ENCODE results near the gene GGNBP2.

The GGNBP2 gene

DNA sequence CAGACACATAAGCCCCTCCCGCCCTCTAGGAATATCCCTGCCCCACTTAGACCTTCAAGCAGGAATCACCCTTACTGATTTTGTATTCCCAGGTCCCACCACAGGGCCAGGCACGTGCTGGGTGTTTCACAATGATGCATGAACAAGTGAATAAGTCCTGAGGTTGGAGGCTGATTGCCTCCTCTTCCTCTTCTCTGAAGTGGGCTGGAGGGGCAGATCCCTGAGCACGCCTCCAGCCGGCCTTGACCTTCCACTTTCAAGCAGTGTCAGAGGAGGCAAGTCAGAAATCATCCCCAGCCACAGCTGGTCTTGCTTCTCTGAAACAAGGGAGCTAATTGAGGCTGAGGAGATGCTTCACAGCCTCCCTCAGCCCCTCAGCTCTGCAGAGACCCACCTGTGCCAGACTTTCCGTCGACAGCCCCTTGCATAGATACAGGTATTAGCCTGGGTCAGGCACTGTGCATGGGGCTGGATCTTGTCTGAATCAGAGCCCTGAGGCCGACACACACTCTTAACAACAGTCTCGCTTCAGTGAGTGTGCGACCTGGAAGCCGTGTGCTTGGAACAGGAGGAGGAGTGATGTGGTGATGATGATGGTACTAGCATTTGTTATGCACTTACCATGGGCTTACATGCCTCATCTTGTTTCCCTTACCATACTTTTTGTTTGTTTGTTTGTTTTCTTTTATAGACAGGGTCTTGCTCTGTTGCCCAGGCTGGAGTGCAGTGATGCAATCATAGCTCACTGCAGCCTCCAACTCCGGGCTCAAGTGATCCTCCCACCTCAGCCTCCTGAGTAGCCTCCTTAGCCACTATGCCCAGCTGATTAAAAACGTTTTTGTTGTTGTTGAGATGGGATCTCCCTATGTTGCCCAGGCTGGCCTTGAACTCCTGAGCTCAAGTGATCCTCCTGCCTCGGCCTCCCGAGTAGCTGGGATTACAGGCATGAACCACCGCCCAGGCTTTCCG lies 71.6 kb downstream of the GGNBP2 start:
- no peak overlapping the region for H3K4me3 ChIP-seq (ENCODE audit: low read length)
- TF ChIP-seq, protein P1, sequence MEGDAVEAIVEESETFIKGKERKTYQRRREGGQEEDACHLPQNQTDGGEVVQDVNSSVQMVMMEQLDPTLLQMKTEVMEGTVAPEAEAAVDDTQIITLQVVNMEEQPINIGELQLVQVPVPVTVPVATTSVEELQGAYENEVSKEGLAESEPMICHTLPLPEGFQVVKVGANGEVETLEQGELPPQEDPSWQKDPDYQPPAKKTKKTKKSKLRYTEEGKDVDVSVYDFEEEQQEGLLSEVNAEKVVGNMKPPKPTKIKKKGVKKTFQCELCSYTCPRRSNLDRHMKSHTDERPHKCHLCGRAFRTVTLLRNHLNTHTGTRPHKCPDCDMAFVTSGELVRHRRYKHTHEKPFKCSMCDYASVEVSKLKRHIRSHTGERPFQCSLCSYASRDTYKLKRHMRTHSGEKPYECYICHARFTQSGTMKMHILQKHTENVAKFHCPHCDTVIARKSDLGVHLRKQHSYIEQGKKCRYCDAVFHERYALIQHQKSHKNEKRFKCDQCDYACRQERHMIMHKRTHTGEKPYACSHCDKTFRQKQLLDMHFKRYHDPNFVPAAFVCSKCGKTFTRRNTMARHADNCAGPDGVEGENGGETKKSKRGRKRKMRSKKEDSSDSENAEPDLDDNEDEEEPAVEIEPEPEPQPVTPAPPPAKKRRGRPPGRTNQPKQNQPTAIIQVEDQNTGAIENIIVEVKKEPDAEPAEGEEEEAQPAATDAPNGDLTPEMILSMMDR (conservative IDR thresholded peaks at IDR 0.05; ENCODE audit: low read depth, low read length) = no peak
- DNase-seq (ENCODE audit: low read depth) = no peak

DNA sequence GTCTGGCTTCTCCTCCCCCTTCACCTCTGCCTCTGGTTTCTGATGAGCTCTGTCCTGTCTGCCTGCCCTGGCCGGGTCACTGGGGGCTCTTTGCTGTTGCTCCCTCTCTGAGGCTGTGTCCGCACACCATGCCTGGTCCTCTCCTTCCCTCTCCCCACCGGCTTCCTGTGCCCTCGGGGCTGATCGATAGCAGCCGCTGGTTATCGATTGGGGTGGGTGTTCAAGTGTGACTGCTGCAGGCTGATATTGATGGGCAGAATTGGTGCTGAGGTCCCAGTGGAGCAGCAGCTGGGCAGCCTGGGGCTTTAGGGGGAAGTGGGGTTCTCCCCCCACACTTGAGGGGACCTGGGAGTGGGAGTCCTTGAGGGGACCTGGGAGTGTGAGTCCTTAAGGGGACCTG lies 73.1 kb downstream of the GGNBP2 start:
- H3K4me3 ChIP-seq (ENCODE audit: low read length) = no peak overlapping the region
- DNase-seq (ENCODE audit: low read depth) = no peak
- TF ChIP-seq, protein P1 (conservative IDR thresholded peaks at IDR 0.05; ENCODE audit: low read depth, low read length) = no peak

DNA sequence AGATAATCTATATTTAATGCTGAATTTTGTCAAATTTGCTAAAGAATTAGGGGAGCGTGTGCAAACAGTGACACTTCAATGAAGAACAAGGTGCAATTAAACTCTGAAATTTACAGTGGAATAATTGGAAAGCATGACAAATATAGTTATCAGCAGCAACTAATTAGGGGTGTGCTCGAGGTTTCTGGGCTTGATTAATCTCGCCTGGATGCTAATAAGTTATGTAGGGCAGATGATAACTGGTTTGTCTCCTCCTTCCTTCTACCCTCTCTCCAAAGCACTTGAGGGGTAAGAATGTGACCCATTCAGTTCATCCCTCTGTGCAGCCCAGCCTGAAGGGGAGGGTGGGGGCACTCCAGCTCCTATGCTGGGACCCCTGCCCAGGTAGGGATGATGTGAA lies 78.6 kb downstream of the GGNBP2 start:
- no peak overlapping the region for H3K4me3 ChIP-seq (ENCODE audit: low read length)
- TF ChIP-seq, protein P1 (conservative IDR thresholded peaks at IDR 0.05; ENCODE audit: low read depth, low read length) = no peak
- DNase-seq (ENCODE audit: low read depth) = no peak

DNA sequence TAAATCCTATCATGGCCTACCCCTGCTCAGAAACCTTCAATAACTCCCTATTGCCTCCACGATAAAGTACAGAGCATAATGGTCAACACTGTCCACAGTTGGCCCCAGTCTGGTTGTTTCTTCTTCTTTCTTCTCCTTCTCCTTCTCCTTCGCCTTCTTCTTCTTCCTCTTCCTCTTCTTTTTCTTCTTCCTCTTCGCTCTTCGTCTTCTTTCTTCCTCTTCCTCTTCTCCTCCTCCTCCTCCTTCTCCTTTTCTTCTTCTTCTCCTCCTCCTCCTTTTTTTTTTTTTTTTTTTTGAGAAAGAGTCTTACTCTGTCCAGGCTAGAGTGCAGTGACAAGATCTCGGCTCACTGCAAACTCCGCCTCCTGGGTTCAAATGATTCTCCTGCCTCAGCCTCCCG lies 80.5 kb downstream of the GGNBP2 start:
- no peak for DNase-seq (ENCODE audit: low read depth)
- TF ChIP-seq, protein P1 (conservative IDR thresholded peaks at IDR 0.05; ENCODE audit: low read depth, low read length) = no peak
- no peak overlapping the region for H3K4me3 ChIP-seq (ENCODE audit: low read length)

DNA sequence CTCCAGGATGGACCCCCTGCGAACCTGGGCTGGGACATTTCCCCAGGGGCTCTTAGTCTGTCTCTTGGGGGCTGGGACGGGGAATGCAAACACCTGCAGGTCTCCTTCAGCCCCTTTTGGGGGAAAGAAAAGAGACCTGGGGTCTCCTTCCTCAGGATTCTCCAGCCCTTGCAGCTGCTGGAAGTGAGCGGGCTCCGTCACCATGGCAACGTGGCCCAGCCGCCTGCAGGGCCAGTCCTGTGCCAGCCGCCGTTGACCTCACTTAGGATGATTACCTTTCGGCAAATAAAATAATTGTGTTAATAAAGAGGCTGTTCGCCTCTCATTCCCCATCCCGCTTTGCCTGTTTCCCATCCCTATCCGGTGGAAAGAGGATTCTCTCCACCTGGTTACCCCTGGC lies 82.4 kb downstream of the GGNBP2 start:
- TF ChIP-seq, protein P1 (conservative IDR thresholded peaks at IDR 0.05; ENCODE audit: low read depth, low read length) = no peak

DNA sequence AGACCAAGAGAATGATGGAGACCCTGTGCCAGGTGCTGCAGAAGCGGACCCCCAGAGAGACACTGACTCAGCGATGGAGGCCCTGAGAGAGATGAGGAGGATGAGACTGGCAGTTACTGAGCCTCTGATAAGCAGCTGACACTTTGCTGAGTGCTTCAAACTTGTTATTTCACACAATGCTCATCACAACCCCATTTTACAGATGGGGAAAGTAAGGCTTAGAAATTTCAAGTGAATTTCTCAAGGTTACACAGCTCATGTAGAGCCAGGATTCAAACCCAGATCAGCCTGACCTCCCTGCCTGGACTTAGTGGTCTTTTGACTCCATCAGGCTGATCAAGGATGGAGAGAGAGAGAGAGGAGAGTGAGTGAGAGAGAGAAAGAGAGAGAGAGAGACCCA lies 83.9 kb downstream of the GGNBP2 start:
- no peak for DNase-seq (ENCODE audit: low read depth)
- no peak overlapping the region for H3K4me3 ChIP-seq (ENCODE audit: low read length)
- TF ChIP-seq, protein P1 (conservative IDR thresholded peaks at IDR 0.05; ENCODE audit: low read depth, low read length) = no peak

More for the DNA sequence above, 82.4 kb downstream of the GGNBP2 start:
- H3K4me3 ChIP-seq (ENCODE audit: low read length) = no peak overlapping the region
- DNase-seq (ENCODE audit: low read depth) = no peak
